DOHH2 (cell line): ENCODE data around the gene TAS2R60.

Experiments used
- CTCF ChIP-seq: fragments of 200-600 bp; sonication (generic); IDR thresholded peaks from one replicate; pipeline ENCODE4 v1.5.1; 2014; ENCODE audit warnings: antibody characterized with exemption, mild to moderate bottlenecking, low read depth, low read length; ENCODE audit not compliant: poor library complexity, severe bottlenecking
- EZH2phosphoT487 ChIP-seq: fragments of 200-600 bp; sonication (generic); IDR thresholded peaks from 2 replicates; pipeline ENCODE4 v1.6.1; 2017; ENCODE audit warnings: borderline replicate concordance, mild to moderate bottlenecking, antibody characterized with exemption, low read length, moderate library complexity, mixed read lengths

DNA sequence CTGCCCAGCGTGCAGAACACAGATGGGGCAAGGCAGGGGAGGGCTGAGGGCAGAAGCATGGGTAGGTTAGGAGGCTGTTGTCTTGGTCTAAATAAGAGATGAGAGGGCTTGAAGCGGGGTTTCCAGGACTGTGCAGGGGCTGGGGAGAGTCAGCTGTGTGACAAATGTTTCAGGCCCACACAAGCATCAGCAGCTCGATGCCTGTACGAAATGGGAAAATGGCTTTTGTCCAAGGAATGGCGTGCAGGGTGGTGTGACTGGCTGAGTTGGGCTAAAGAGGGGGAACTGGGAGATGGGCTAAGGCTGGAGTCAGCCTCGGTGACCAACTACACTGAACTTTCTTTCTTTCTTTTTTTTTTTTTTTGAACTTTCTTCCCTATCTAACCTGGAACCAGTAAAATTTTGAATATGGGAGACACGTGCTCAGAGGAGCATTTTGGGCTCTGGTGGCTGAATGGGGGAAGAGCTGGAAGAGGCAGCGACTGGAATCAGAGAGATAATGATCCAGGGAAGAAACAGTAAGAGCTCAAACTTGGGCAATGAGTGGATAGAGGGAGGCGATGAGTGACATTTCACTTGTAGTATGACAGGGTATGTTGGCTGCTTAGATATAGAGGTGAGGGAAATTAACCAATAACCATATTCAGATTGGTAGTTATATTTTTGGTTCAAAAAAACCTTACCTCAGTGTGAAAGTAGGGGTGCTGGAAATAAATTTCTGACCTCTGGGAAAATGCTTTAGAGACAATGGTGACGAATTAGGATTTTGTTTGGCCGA, 24.4 kb upstream of the TAS2R60 start:
- TF ChIP-seq CTCF (no peak), EZH2phosphoT487 (no peak)
